Breast epithelium (tissue), 3 donors: Measurements from ENCODE around the gene TGM5.

Experiments
- POLR2A ChIP-seq: fragments of 450-650 bp; IDR thresholded peaks from one replicate; pipeline ENCODE4 v1.6.1; 2016; ENCODE audit warnings: antibody characterized with exemption, mild to moderate bottlenecking, moderate library complexity
- POLR2AphosphoS5 ChIP-seq, 3 donors: sonication (generic); formaldehyde crosslinking; IDR thresholded peaks; one replicate each; pipeline ENCODE4 v1.6.1; 2017; ENCODE audit warnings: antibody characterized with exemption in 3 of 3
- TF ChIP-seq, protein P1 (sequence below), 3 donors: fragments of 450-650 bp; IDR thresholded peaks; one replicate each; pipeline ENCODE4 v1.5.1; 2016 to 2017; ENCODE audit warnings: antibody characterized with exemption in 3 of 3, mild to moderate bottlenecking in 3 of 3, moderate library complexity in 3 of 3

DNA sequence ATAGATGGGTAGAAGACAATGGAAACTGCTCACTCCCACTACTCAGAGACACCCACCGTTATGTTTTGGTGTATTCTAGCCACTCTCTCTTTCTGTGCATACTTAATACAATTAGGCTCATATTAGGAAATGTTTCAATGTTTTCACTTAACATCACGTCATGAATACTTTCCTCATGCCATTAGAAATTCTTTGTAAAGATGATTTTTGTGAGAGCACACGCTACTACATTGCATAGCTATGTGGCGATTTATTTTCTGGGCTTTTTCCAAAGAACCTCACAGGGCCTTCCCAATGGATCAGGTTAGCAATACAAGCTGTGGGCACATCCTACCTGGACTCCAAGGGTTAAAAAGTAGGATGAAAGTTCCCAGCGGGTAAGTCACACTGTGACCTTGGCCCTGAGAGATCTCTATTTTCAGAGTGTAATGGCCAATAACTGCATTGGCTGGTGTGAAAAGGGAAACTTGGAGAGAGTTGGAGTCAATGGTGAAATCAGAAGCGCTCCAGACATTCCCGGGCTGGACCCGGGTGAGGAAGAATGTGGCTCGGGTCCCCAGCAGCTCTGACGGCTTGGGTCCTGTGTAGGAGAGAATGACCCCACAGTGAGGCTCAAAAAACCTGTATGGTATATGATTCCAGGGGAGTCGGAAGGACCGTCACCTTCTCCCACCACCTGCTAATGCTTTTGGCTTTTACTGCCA is 25.8 kb upstream of the TGM5 start:
- TF ChIP-seq, protein P1, sequence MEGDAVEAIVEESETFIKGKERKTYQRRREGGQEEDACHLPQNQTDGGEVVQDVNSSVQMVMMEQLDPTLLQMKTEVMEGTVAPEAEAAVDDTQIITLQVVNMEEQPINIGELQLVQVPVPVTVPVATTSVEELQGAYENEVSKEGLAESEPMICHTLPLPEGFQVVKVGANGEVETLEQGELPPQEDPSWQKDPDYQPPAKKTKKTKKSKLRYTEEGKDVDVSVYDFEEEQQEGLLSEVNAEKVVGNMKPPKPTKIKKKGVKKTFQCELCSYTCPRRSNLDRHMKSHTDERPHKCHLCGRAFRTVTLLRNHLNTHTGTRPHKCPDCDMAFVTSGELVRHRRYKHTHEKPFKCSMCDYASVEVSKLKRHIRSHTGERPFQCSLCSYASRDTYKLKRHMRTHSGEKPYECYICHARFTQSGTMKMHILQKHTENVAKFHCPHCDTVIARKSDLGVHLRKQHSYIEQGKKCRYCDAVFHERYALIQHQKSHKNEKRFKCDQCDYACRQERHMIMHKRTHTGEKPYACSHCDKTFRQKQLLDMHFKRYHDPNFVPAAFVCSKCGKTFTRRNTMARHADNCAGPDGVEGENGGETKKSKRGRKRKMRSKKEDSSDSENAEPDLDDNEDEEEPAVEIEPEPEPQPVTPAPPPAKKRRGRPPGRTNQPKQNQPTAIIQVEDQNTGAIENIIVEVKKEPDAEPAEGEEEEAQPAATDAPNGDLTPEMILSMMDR (IDR thresholded peaks at IDR 0.05), result no peak
- TF ChIP-seq POLR2A (no peak), POLR2AphosphoS5 (IDR thresholded peaks at IDR 0.05) (no peak)
